ENCODE results near the gene DDIT4L. TPM values are rescaled to one million over a fixed set of nuclear protein-coding genes. Genes with fewer than 3 reads are reported as not detected.

DDIT4L gene
- total and polyA plus RNA-seq, 2 of the 4 experiments (the other 2 are of a cell fraction) = 3.1 to 3.9 TPM

- Histone ChIP-seq H3K23ac (ENCODE audit: low read depth, low read length) (no peak overlapping the region), H3K14ac (replicated peaks; ENCODE audit: low read depth, low read length) (no peak overlapping the region), H2AK5ac (ENCODE audit: low read depth, low read length) (no peak overlapping the region), H3K4ac (ENCODE audit: low read depth, low read length) (no peak overlapping the region), H2AFZ (replicated peaks; ENCODE audit: low read length, poor library complexity) (no peak overlapping the region), H2AK9ac (replicated peaks; ENCODE audit: low read depth, low read length, poor library complexity) (no peak overlapping the region), H2BK20ac (ENCODE audit: low read depth, low read length) (no peak overlapping the region), H3K4me1 (ENCODE audit: control insufficient read depth, insufficient read depth, low read length) (no peaks in the 10 kb centered on the region), H3K56ac (ENCODE audit: extremely low read depth, insufficient read depth, low read length) (no peak overlapping the region), H3K36me3 (ENCODE audit: control insufficient read depth, insufficient read depth, low read length) (no peaks in the 10 kb centered on the region), H3K9ac (ENCODE audit: low read depth, low read length) (no peak overlapping the region), H4K8ac (ENCODE audit: low read depth in 2 of 2, low read length in 2 of 2) (no peak overlapping the region), H3K18ac (ENCODE audit: low read depth, low read length) (no peak overlapping the region), H2BK120ac (ENCODE audit: low read depth, low read length) (no peak overlapping the region), H2BK15ac (ENCODE audit: low read depth, low read length) (no peak overlapping the region), H3K4me2 (ENCODE audit: low read depth, low read length) (no peak overlapping the region), H4K5ac (ENCODE audit: low read depth, low read length) (no peak overlapping the region), H2BK5ac (ENCODE audit: low read depth, low read length, poor library complexity, severe bottlenecking) (no peak overlapping the region), H3K9me1 (ENCODE audit: insufficient read depth, low read length) (no peaks in the 10 kb centered on the region), H4K91ac (ENCODE audit: insufficient read depth, low read depth, low read length) (no peak overlapping the region), H3K79me1 (ENCODE audit: low read depth in 1 of 2, low read length in 2 of 2) (no peaks in the 10 kb centered on the region), H3K9me3 (ENCODE audit: control insufficient read depth, insufficient read depth, low read length) (no peaks in the 10 kb centered on the region), H3K4me3 (ENCODE audit: insufficient read depth, low read depth, low read length) (no peak overlapping the region), H4K20me1 (ENCODE audit: insufficient read depth, low read length) (no peaks in the 10 kb centered on the region), H3K27ac (ENCODE audit: insufficient read depth, low read length) (no peak overlapping the region), H3K27me3 (ENCODE audit: control insufficient read depth, insufficient read depth, low read length) (no peaks in the 10 kb centered on the region)
- ChIA-PET POLR2A (ENCODE audit: unreplicated experiment) (no interaction called here), CTCF (no interaction called here)
- BruUV-seq (replicated peaks) = no TSS peak
- intact Hi-C loops (cut with micrococcal nuclease) (no loop called here), dilution Hi-C loops (cut with HindIII; ENCODE audit: low sequenced_read_pairs, unreplicated experiment) (no loop called here), in situ Hi-C loops (cut with MboI; ENCODE audit: low sequenced_read_pairs) (loop anchor here (25.0 kb wide), 1 partner anchor 90 kb away; no protein-coding TSS in a partner anchor)
- WGBS, 2 experiments (ENCODE audit: extremely low coverage in 2 of 2, insufficient read length in 1 of 2) = no CpG with 5 or more reads among the region's 1 CpG
- TF ChIP-seq CTCF (conservative IDR thresholded peaks at IDR 0.05; ENCODE audit: low read depth, low read length) = no peak
- no peak for TF ChIP-seq MXI1 (IDR thresholded peaks at IDR 0.05; ENCODE audit: borderline replicate concordance, low read depth, low read length)
- TF ChIP-seq, protein P1, sequence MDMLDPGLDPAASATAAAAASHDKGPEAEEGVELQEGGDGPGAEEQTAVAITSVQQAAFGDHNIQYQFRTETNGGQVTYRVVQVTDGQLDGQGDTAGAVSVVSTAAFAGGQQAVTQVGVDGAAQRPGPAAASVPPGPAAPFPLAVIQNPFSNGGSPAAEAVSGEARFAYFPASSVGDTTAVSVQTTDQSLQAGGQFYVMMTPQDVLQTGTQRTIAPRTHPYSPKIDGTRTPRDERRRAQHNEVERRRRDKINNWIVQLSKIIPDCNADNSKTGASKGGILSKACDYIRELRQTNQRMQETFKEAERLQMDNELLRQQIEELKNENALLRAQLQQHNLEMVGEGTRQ (IDR thresholded peaks at IDR 0.05; ENCODE audit: low read depth, low read length) = no peak
- TF ChIP-seq NFE2L2 (IDR thresholded peaks at IDR 0.05; ENCODE audit: low read depth, low read length) = no peak
- TF ChIP-seq FOS (IDR thresholded peaks at IDR 0.05; ENCODE audit: low read depth, low read length) = no peak
- TF ChIP-seq MAFK (IDR thresholded peaks at IDR 0.05; ENCODE audit: low read depth, low read length) = no peak
- no peak for TF ChIP-seq CHD1 (IDR thresholded peaks at IDR 0.05; ENCODE audit: low read depth, low read length)
- TF ChIP-seq POLR2A (IDR thresholded peaks at IDR 0.05; ENCODE audit: low read depth, low read length) = no peak
- no peak for TF ChIP-seq RAD21 (IDR thresholded peaks at IDR 0.05; ENCODE audit: low read length)
- no peak for TF ChIP-seq BHLHE40 (IDR thresholded peaks at IDR 0.05; ENCODE audit: low read depth, low read length)
- no peak for TF ChIP-seq RCOR1 (IDR thresholded peaks at IDR 0.05; ENCODE audit: insufficient replicate concordance, low read length)
- TF ChIP-seq RFX5 (IDR thresholded peaks at IDR 0.05; ENCODE audit: low read depth, low read length) = no peak
- TF ChIP-seq SMC3 (IDR thresholded peaks at IDR 0.05; ENCODE audit: low read depth, low read length) = no peak
- DNase-seq (no peak), ATAC-seq (ENCODE audit: low read depth) (no peak)
These were observed 43.1 kb downstream of the DDIT4L start for GRCh38 chr4:100147198-100147597.
